Effector memory CD8-positive, alpha-beta T cell (primary cell): ENCODE measurements around the gene KLRG1.

Experiments
- ATAC-seq: fragments of 150-1000 bp; cut with Tn5 transposase; replicated peaks from 2 replicates; pipeline ENCODE4 v1.10.0; 2021; ENCODE audit warnings: mild to moderate bottlenecking, moderate library complexity
- DNase-seq, 3 experiments: peaks; one replicate each; pipeline ENCODE4 v3.0.0; 2021
- H3K27ac Mint-ChIP-seq, 2 donors: one replicate each; pipeline ENCODE4 v1.8.0; 2022; ENCODE audit warnings: mild to moderate bottlenecking in 2 of 2, mixed read lengths in 2 of 2, moderate library complexity in 2 of 2
- H3K27me3 Mint-ChIP-seq, 2 donors: one replicate each; pipeline ENCODE4 v1.8.0; 2022; ENCODE audit warnings: mixed read lengths in 2 of 2
- H3K36me3 Mint-ChIP-seq: one replicate; pipeline ENCODE4 v1.8.0; 2022; ENCODE audit warnings: mild to moderate bottlenecking, moderate library complexity, mixed read lengths; ENCODE audit not compliant: insufficient read depth
- H3K4me1 Mint-ChIP-seq, 2 donors: one replicate each; pipeline ENCODE4 v1.8.0; 2022; ENCODE audit warnings: low read depth in 2 of 2, mixed read lengths in 2 of 2
- H3K4me3 Mint-ChIP-seq, 2 donors: one replicate each; pipeline ENCODE4 v1.8.0; 2022; ENCODE audit warnings: mild to moderate bottlenecking in 2 of 2, mixed read lengths in 2 of 2, moderate library complexity in 2 of 2
- H3K9me3 Mint-ChIP-seq, 2 donors: one replicate each; pipeline ENCODE4 v1.8.0; 2022; ENCODE audit warnings: mixed read lengths in 2 of 2

KLRG1 gene

DNA sequence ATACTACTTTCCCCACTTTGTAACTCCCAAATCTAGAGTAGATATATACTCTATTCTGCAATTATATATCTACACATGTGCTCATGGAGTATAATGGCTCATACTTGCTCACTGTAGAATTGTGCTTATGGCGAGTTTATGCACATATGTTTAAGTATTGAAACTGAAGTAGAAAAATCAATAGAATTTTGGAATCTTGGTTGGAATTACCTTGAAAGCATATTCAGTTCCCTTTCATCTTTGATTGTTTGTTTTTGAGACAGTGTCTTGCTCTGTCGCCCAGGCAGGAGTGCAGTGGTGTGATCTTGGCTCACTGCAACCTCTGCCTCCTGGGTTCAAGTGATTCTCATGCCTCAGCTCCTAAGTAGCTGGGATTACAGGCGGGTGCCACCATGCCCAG is 4.5 kb downstream of the KLRG1 start:
- Mint-ChIP-seq H3K9me3 (no peaks in the 10 kb centered on the region), H3K27me3 (no peaks in the 10 kb centered on the region), H3K4me1 (peaks cover 49 to 61% of the 10 kb centered on the region in 2 donors), H3K4me3 (peak overlapping the region; percentile 87 to 88), H3K27ac (peak overlapping the region; percentile 90 to 94), H3K36me3 (peaks cover 71% of the 10 kb centered on the region)
- DNase-seq (no peak), ATAC-seq (no peak)

DNA sequence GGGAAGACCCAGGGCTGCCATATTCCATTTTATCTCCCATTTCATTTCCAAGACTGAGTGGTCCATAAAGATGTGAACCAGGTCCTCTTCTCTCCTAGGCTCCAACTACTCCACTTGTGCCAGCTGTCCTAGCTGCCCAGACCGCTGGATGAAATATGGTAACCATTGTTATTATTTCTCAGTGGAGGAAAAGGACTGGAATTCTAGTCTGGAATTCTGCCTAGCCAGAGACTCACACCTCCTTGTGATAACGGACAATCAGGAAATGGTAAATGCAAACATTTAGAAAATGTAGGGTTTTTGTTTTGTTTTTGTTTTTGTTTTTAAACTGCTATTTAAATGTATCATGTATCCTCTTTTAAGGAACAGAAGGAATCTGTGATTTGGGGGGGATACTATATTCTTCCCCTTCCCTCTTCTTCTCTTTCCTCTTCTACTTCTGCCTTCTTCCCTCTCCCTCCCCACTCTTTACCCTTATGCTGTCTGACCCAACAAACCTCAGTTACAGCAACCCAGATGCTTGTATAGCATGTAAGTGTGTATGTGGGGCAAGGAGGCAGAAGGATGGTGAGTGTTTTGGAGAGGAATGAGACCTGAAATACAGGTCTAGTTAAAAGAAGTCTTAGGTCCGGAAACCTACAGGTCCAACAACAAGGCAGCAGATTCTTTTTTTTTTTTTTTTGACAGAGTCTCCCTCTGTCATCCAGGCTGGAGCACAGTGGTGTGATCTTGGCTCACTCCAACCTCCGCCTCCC is 5.9 kb downstream of the KLRG1 start:
- no peak for ATAC-seq
- peak overlapping the region; percentile 87 to 88 for H3K4me3 Mint-ChIP-seq
- H3K4me1 Mint-ChIP-seq = peaks cover 55 to 71% of the 10 kb centered on the region in 2 donors
- DNase-seq = no peak
- H3K27me3 Mint-ChIP-seq = no peaks in the 10 kb centered on the region
- H3K27ac Mint-ChIP-seq = peak overlapping the region; percentile 90 to 94
- H3K9me3 Mint-ChIP-seq = no peaks in the 10 kb centered on the region
- peaks cover 75% of the 10 kb centered on the region for H3K36me3 Mint-ChIP-seq

DNA sequence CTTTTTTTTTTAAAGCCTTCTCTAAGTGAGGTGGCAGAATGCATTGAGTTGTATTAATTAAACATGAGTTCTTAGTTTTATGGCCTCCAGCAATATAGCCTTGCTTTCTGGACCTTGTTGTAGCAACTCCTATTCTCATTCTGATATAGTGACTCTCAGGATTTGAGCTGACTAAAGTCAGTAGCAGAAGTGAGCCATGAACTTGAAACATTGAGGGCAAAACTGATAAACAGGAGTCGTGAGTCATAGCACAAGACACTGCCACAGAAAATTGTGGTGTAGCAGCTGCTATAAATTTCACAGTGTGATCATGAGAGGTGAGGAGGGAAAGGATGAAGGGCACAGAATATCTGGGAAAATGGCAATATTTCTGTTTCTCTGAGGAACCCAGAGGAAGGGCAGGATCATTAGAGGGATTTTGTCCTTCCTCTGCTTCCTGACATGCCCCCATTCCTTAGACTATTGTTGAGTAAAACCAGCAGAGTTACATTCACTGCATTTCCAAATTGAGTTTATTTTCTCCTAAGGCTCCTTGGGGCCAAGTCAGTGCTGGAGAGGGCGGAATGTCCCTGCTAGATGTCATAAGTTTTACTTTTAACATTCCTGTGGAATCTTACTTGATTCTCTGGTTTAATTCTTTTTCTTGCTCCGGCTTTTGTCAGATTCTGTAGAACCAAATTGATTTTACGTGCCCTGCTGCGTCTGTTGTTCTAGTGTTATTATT is 7.5 kb downstream of the KLRG1 start:
- DNase-seq = no peak
- Mint-ChIP-seq H3K36me3 (peaks cover 88% of the 10 kb centered on the region), H3K4me3 (peak overlapping the region; percentile 87 to 88), H3K27ac (peak overlapping the region; percentile 90 to 94), H3K27me3 (no peaks in the 10 kb centered on the region), H3K9me3 (no peaks in the 10 kb centered on the region), H3K4me1 (peaks cover 63 to 81% of the 10 kb centered on the region in 2 donors)
- ATAC-seq = peak; percentile 71

DNA sequence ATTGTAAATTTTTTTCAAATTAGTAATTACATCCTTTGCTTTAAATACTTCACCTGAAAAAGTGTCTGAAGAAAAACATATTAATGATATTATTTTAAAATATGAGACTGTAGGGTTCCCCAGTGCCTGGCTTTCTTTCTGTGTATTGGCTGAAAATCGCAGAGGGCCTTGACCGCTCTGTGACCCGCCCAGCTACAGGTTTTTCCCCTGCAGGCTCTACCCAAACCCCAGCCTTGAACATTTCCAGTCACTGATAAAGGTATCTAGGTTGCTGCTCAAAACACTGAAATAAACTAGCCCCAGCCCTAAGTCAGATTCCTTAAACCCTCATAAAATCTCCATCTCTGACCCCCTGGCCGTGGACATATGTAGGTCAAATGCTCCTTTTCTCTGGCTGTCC is 11.9 kb downstream of the KLRG1 start:
- peak overlapping the region; percentile 69 to 72 for H3K4me3 Mint-ChIP-seq
- peaks cover 57 to 72% of the 10 kb centered on the region in 2 donors for H3K4me1 Mint-ChIP-seq
- H3K27me3 Mint-ChIP-seq = no peaks in the 10 kb centered on the region

DNA sequence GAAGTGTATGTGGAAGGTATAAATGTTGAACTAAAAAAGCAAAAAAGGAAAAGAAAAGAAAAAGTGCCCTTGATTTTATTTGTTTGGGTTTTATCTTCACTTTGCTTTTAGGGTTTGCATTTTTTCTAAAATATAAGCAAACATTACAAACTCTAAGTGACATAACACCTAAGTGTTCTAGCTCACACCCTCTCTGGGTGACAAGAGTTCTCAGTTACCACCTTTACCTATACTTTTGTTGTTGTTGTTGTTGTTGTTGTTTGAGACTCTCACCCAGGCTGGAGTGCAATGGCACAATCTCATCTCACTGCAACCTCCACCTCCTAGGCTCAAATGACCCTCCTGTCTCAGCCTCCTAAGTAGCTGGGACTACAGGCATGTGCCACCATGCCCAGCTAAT is 13.0 kb downstream of the KLRG1 start:
- H3K27ac Mint-ChIP-seq = peak overlapping the region; percentile 87 to 90
- H3K27me3 Mint-ChIP-seq = no peaks in the 10 kb centered on the region
- DNase-seq (no peak), ATAC-seq (peak; percentile 62)
- peaks cover 54 to 69% of the 10 kb centered on the region in 2 donors for H3K4me1 Mint-ChIP-seq
- H3K9me3 Mint-ChIP-seq = no peaks in the 10 kb centered on the region
- H3K4me3 Mint-ChIP-seq = peak overlapping the region; percentile 45 to 69
- H3K36me3 Mint-ChIP-seq = peaks cover 58% of the 10 kb centered on the region

More for the DNA sequence above, 11.9 kb downstream of the KLRG1 start:
- H3K27ac Mint-ChIP-seq = peak overlapping the region; percentile 77 to 87
- no peak for DNase-seq
- peak; percentile 37 for ATAC-seq
- H3K9me3 Mint-ChIP-seq = no peaks in the 10 kb centered on the region
- peaks cover 63% of the 10 kb centered on the region for H3K36me3 Mint-ChIP-seq

DNA sequence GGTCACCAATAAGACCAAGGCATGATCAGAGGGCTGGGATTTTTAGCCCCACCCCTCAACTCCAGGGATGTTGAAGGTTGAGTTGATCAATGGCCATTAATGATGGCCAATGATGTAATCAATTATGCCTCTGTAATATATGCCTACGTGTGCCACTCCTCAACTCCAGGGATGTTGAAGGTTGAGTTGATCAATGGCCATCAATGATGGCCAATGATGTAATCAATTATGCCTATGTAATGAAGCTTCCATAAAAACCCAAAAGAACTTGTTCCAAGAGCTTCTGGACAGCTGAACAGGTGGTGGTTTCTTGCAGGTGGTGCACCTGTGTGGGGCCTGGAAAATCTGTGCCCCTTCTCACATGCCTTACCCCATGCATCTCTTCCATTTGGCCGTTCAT is 33.2 kb downstream of the KLRG1 start:
- Mint-ChIP-seq H3K27ac (no peak overlapping the region), H3K4me3 (peak overlapping the region in 1 of 2 donors; percentile 10), H3K36me3 (peaks cover 7% of the 10 kb centered on the region), H3K27me3 (no peaks in the 10 kb centered on the region), H3K4me1 (peaks cover 14 to 16% of the 10 kb centered on the region in 2 donors), H3K9me3 (no peaks in the 10 kb centered on the region)
- no peak for ATAC-seq
- DNase-seq = no peak

- Mint-ChIP-seq H3K9me3 (peaks cover 0 to 3% of the 10 kb centered on the region in 2 donors), H3K27me3 (no peaks in the 10 kb centered on the region), H3K27ac (no peak overlapping the region), H3K4me1 (peaks cover 25 to 29% of the 10 kb centered on the region in 2 donors), H3K36me3 (peaks cover 20% of the 10 kb centered on the region), H3K4me3 (no peak overlapping the region)
- ATAC-seq (peak; percentile 1), DNase-seq (no peak)
Observed at GRCh38 chr12:9024512-9024911, 35.2 kb downstream of the KLRG1 start.

DNA sequence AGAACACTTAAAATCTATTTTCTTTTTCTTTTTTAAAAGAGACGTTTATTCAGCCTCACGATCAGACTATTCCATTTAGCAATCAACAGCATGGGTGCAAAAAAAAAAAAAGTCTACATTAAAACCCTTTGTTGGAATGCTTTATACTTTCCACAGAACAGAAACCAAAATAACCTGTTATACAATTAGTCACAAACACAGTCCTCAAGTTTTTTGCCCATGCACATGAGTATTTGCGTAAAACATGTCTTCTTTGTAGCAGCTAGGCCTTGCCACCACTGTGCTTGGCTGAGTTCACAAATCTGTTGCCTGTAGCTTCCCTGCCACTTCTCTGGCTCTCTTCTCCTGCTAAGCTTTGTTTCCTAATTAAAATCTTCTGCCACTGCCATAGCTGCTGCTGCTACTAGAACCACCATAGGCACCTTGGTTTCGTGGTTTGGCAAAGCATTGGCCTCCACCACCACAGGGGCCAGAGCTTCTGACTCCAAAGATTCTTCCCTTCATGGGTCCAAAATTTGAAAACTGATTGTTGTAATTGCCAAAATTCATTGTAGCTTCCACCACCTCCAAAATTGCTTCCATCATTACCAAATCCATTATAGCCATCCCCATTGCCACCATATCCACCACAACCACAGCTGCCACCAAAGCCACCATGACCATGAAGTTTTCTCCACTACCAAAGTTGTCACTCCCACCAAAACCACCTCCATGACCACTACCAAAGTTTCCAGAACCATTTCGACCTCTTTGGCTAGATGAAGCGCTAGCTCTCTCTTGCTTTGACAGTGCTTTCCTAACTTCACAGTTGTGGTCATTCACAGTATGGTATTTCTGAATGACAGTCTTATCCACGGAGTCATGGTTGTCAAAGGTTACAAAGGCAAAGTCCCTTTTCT is 38.1 kb downstream of the KLRG1 start:
- H3K27me3 Mint-ChIP-seq = no peaks in the 10 kb centered on the region
- H3K36me3 Mint-ChIP-seq = peaks cover 32% of the 10 kb centered on the region
- peak overlapping the region; percentile 57 to 62 for H3K4me3 Mint-ChIP-seq
- ATAC-seq = no peak
- DNase-seq = peak; percentile 14 to 28 (median 22)
- peaks cover 28 to 40% of the 10 kb centered on the region in 2 donors for H3K4me1 Mint-ChIP-seq
- peaks cover 0 to 3% of the 10 kb centered on the region in 2 donors for H3K9me3 Mint-ChIP-seq
- H3K27ac Mint-ChIP-seq = peak overlapping the region in 1 of 2 donors; percentile 90

DNA sequence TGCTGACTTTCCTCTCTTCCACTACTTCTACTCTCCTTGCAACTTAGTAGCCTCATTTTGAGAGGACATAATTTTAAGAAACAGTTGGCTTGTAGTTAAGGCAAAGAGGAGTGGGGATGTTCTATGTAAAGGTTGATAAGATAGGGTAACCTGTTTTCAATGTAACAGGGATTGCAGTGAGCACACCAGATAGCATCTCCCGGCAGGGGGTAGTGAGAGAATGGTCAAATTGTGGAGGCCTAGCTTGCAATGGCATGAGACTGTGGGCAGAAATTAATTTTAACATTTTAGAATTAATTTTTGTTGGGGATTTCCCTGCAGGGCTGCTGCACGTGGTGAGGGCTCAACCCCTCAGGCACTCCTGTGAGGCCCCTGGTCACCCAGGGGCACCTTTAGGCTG is 41.4 kb downstream of the KLRG1 start:
- H3K4me3 Mint-ChIP-seq = no peak overlapping the region
- H3K4me1 Mint-ChIP-seq = peaks cover 37 to 52% of the 10 kb centered on the region in 2 donors

GRCh38 chr12:9032202-9032964 is 43.0 kb downstream of the KLRG1 start:
- peaks cover 41 to 61% of the 10 kb centered on the region in 2 donors for H3K4me1 Mint-ChIP-seq
- ATAC-seq = no peak
- no peaks in the 10 kb centered on the region for H3K27me3 Mint-ChIP-seq

More for the DNA sequence above, 41.4 kb downstream of the KLRG1 start:
- peaks cover 0 to 3% of the 10 kb centered on the region in 2 donors for H3K9me3 Mint-ChIP-seq
- H3K27ac Mint-ChIP-seq = peak overlapping the region; percentile 78 to 87
- peaks cover 38% of the 10 kb centered on the region for H3K36me3 Mint-ChIP-seq
- H3K27me3 Mint-ChIP-seq = no peaks in the 10 kb centered on the region
- no peak for ATAC-seq
- DNase-seq = no peak

GRCh38 chr12:9033265-9033887 is 44.0 kb downstream of the KLRG1 start:
- Mint-ChIP-seq H3K4me1 (peaks cover 39 to 58% of the 10 kb centered on the region in 2 donors), H3K4me3 (no peak overlapping the region), H3K36me3 (peaks cover 25% of the 10 kb centered on the region), H3K27me3 (no peaks in the 10 kb centered on the region), H3K27ac (peak overlapping the region; percentile 60 to 75), H3K9me3 (no peaks in the 10 kb centered on the region)
- DNase-seq = no peak
- ATAC-seq = no peak

More at GRCh38 chr12:9032202-9032964, 43.0 kb downstream of the KLRG1 start:
- DNase-seq = no peak
- H3K4me3 Mint-ChIP-seq = no peak overlapping the region
- H3K27ac Mint-ChIP-seq = peak overlapping the region; percentile 60 to 75
- H3K36me3 Mint-ChIP-seq = peaks cover 34% of the 10 kb centered on the region
- H3K9me3 Mint-ChIP-seq = peaks cover 0 to 3% of the 10 kb centered on the region in 2 donors

GRCh38 chr12:9034095-9034494 is 44.7 kb downstream of the KLRG1 start:
- peaks cover 21% of the 10 kb centered on the region for H3K36me3 Mint-ChIP-seq
- H3K4me1 Mint-ChIP-seq = peaks cover 37 to 59% of the 10 kb centered on the region in 2 donors
- H3K27ac Mint-ChIP-seq = peak overlapping the region in 1 of 2 donors; percentile 75
- H3K9me3 Mint-ChIP-seq = no peaks in the 10 kb centered on the region
- H3K4me3 Mint-ChIP-seq = no peak overlapping the region
- DNase-seq (no peak), ATAC-seq (no peak)
- no peaks in the 10 kb centered on the region for H3K27me3 Mint-ChIP-seq
